ENCODE results near the gene LSS.

GRCh38 chr21:46202592-46203202 lies 25.9 kb downstream of the LSS start:
- no peak for TF ChIP-seq CTCF (optimal IDR thresholded peaks at IDR 0.05 in 1 of 3, IDR thresholded peaks at IDR 0.05 in 1 of 3, conservative IDR thresholded peaks at IDR 0.05 in 1 of 3; ENCODE audit: extremely low read depth in 1 of 3, insufficient read depth in 2 of 3, low read length in 3 of 3)
- TF ChIP-seq EZH2 (IDR thresholded peaks at IDR 0.05; ENCODE audit: low read length) = no peak
